ENCODE data around the gene CIBAR2.

DNA sequence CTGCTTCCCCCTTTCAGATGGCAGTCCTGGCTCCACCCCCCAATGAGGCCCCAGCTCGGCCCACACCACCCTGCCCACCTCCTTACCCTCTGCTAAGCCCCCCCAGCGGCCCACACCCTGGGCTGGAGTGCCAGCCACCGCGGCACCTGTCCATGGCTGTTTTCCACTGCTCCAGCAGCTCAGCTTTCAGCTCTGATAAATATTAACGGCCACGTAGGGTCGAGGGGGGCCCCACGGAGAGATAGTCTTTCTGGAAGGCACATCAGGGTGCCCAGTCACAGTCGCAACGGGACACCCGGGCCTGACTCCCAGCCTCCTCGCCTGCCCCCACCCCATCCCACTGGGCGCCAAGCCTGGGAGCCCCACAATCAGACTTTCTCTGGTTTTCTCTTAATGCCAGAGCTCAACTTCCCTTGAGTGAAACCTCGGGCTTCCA lies 46.5 kb upstream of the CIBAR2 start:
- TF ChIP-seq EZH2phosphoT487 (IDR thresholded peaks at IDR 0.05; ENCODE audit: low read depth, severe bottlenecking, unreplicated experiment) (no peak), EZH2 (IDR thresholded peaks at IDR 0.05; ENCODE audit: borderline replicate concordance) (no peak)

All from hepatocyte (in vitro differentiated cells).